HEK293T (cell line): ENCODE results near the gene STYXL1.
"Not testable (repeated sequence)": the region's sequence is repeated elsewhere in the genome, so short reads cannot be mapped to it uniquely, and the experiment has no call there.

Source experiments
- CTCF ChIA-PET: fragments of 350-600 bp; formaldehyde crosslinking; extraction: SDS; loops from one replicate; lab custom pipeline; 2021; ENCODE audit warnings: antibody characterized with exemption, inconsistent platforms; lab: Yijun Ruan, JAX
- POLR2A ChIA-PET: fragments of 350-600 bp; formaldehyde crosslinking; extraction: SDS; loops from one replicate; lab custom pipeline; 2020; ENCODE audit warnings: antibody characterized with exemption, inconsistent platforms; lab: Yijun Ruan, JAX
- DNase-seq: peaks from one replicate; pipeline ENCODE4 v3.0.0; 2012; ENCODE audit warnings: mixed read lengths; ENCODE audit errors: extremely low spot score
- ARNT ChIP-seq: fragments of 450-650 bp; IDR thresholded peaks from 2 replicates; pipeline ENCODE4 v1.6.1; 2017; ENCODE audit warnings: mild to moderate bottlenecking
- BHLHE40 ChIP-seq: fragments of 450-650 bp; IDR thresholded peaks from 2 replicates; pipeline ENCODE4 v1.6.1; 2016; ENCODE audit warnings: mild to moderate bottlenecking, moderate library complexity, borderline replicate concordance
- CTBP1 ChIP-seq: fragments of 450-650 bp; IDR thresholded peaks from 2 replicates; pipeline ENCODE4 v1.6.1; 2016; ENCODE audit warnings: borderline replicate concordance
- ELF4 ChIP-seq: fragments of 450-650 bp; IDR thresholded peaks from 2 replicates; pipeline ENCODE4 v1.6.1; 2017; ENCODE audit warnings: antibody characterized with exemption
- FOXA1 ChIP-seq: fragments of 450-650 bp; IDR thresholded peaks from 2 replicates; pipeline ENCODE4 v1.6.1; 2016; ENCODE audit warnings: mild to moderate bottlenecking
- FOXK2 ChIP-seq: fragments of 450-650 bp; IDR thresholded peaks from 2 replicates; pipeline ENCODE4 v1.6.1; 2016; ENCODE audit warnings: mild to moderate bottlenecking
- FOXM1 ChIP-seq: fragments of 450-650 bp; IDR thresholded peaks from 2 replicates; pipeline ENCODE4 v1.6.1; 2017; ENCODE audit warnings: mild to moderate bottlenecking, borderline replicate concordance
- HDGF ChIP-seq: fragments of 450-650 bp; IDR thresholded peaks from 2 replicates; pipeline ENCODE4 v1.6.1; 2017; ENCODE audit warnings: antibody characterized with exemption, borderline replicate concordance
- L3MBTL2 ChIP-seq: fragments of 450-650 bp; conservative IDR thresholded peaks from 2 replicates; pipeline ENCODE4 v1.6.1; 2016; ENCODE audit warnings: mild to moderate bottlenecking
- LEF1 ChIP-seq: fragments of 450-650 bp; IDR thresholded peaks from 2 replicates; pipeline ENCODE4 v1.6.1; 2017; ENCODE audit warnings: mild to moderate bottlenecking, borderline replicate concordance
- NFRKB ChIP-seq: fragments of 450-650 bp; IDR thresholded peaks from 2 replicates; pipeline ENCODE4 v1.6.1; 2016; ENCODE audit warnings: mild to moderate bottlenecking, moderate library complexity
- SP1 ChIP-seq: fragments of 450-650 bp; IDR thresholded peaks from 2 replicates; pipeline ENCODE4 v1.6.1; 2017
- SUZ12 ChIP-seq: fragments of 450-650 bp; IDR thresholded peaks from 2 replicates; pipeline ENCODE4 v1.6.1; 2016; ENCODE audit warnings: mild to moderate bottlenecking
- TARDBP ChIP-seq: fragments of 450-650 bp; IDR thresholded peaks from 2 replicates; pipeline ENCODE4 v1.6.1; 2016
- ZNF384 ChIP-seq: fragments of 450-650 bp; IDR thresholded peaks from 2 replicates; pipeline ENCODE4 v1.6.1; 2016
- TF ChIP-seq, protein P1 (sequence below): fragments of 450-650 bp; IDR thresholded peaks from 2 replicates; pipeline ENCODE4 v1.6.1; 2016

STYXL1 gene

GRCh38 chr7:76023002-76023401, 24.8 kb downstream of the STYXL1 start:
- no peak for DNase-seq
- TF ChIP-seq ARNT (no peak), CTBP1 (no peak), L3MBTL2 (no peak), LEF1 (no peak), ZNF384 (no peak), ELF4 (no peak), SP1 (no peak), FOXM1 (no peak), SUZ12 (no peak), BHLHE40 (no peak), HDGF (no peak), FOXA1 (no peak), TARDBP (no peak), NFRKB (no peak), FOXK2 (no peak)
- TF ChIP-seq, protein P1, sequence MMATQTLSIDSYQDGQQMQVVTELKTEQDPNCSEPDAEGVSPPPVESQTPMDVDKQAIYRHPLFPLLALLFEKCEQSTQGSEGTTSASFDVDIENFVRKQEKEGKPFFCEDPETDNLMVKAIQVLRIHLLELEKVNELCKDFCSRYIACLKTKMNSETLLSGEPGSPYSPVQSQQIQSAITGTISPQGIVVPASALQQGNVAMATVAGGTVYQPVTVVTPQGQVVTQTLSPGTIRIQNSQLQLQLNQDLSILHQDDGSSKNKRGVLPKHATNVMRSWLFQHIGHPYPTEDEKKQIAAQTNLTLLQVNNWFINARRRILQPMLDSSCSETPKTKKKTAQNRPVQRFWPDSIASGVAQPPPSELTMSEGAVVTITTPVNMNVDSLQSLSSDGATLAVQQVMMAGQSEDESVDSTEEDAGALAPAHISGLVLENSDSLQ = no peak
- POLR2A ChIA-PET = interaction anchor here (1.0 kb wide), 1 partner anchor 25 kb away, joined by 3 read pairs; the partner anchor contains the start of genes MDH2 and STYXL1
- CTCF ChIA-PET = interaction anchor here (1.6 kb wide), 1 partner anchor 156 kb away, joined by 3 read pairs; no protein-coding TSS in a partner anchor

GRCh38 chr7:76022026-76022780, 25.6 kb downstream of the STYXL1 start:
- ChIA-PET CTCF (interaction anchor here (1.6 kb wide), 1 partner anchor 156 kb away, joined by 3 read pairs; no protein-coding TSS in a partner anchor), POLR2A (interaction anchor here (1.0 kb wide), 1 partner anchor 26 kb away, joined by 3 read pairs; the partner anchor contains the start of genes MDH2 and STYXL1)
- DNase-seq = no peak
- TF ChIP-seq SP1 (no peak), CTBP1 (no peak), LEF1 (no peak), ELF4 (no peak), TARDBP (no peak), ZNF384 (no peak), SUZ12 (no peak)
- TF ChIP-seq, protein P1 = no peak

DNA sequence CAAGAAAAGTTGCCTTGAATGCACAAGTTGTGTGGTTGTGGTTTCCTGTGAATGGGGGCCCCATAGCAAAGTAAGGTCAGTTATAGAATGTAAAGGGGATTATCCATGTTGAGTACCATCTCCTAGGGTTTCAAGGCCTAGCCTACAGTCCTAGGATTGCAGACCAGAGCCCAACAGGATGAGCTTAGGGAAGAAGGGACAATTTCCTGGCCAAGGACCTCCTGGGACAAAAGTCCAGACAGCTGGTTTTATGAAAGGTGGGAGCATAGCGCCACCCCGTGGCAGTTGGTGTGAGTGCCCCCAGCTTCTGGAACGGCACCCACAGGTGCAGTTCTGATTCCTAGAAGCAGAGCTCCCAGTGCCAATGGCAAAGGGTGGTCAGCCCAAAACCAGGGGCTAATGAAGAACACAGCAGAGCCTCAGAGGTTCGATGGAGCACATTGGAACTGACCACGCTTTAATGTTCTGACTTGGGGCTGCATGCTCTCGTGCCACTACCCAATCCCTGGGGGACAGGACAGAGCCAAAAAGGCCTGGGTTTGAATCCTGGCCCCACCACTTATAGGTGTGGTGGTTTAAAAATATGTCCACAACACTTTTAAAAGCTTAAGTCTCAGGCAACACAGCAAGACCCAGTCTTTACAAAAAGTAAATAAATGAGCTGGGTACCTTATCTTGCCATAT, 27.6 kb downstream of the STYXL1 start:
- POLR2A ChIA-PET = interaction anchor here (0.5 to 1.5 kb wide), 3 partner anchors 21 to 154 kb away, joined by 3 to 7 read pairs (median 3); partner anchors contain the start of genes MDH2 and STYXL1
- CTCF ChIA-PET = interaction anchor here (0.6 to 2.7 kb wide), 11 partner anchors 9 to 156 kb away, joined by 3 to 32 read pairs (median 3); no protein-coding TSS in a partner anchor
- TF ChIP-seq FOXA1 (no peak), SP1 (no peak), FOXK2 (no peak), HDGF (no peak), BHLHE40 (no peak), FOXM1 (no peak), SUZ12 (no peak), ELF4 (no peak), LEF1 (no peak)
- DNase-seq = peak; percentile 82

DNA sequence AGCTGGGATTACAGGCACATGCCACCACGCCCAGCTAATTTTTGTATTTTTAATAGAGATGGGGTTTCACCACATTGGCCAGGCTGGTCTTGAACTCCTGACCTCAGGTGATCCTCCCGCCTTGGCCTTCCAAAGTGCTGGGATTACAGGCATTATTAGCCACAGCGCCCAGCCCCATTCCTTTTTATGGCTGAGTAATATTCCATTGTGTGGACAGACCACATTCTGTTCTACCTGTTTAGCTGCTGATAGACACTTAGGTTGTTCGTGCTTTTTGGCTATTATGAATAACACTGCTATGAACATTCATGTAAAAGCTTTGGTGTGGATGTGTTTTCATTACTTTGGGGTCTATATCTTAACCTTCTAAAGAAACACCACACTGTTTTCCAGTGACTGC, 29.3 kb downstream of the STYXL1 start:
- POLR2A ChIA-PET, DNase-seq: not testable (repeated sequence)
- CTCF ChIA-PET = interaction anchor here (2.7 kb wide), 1 partner anchor 152 kb away, joined by 32 read pairs; no protein-coding TSS in a partner anchor

DNA sequence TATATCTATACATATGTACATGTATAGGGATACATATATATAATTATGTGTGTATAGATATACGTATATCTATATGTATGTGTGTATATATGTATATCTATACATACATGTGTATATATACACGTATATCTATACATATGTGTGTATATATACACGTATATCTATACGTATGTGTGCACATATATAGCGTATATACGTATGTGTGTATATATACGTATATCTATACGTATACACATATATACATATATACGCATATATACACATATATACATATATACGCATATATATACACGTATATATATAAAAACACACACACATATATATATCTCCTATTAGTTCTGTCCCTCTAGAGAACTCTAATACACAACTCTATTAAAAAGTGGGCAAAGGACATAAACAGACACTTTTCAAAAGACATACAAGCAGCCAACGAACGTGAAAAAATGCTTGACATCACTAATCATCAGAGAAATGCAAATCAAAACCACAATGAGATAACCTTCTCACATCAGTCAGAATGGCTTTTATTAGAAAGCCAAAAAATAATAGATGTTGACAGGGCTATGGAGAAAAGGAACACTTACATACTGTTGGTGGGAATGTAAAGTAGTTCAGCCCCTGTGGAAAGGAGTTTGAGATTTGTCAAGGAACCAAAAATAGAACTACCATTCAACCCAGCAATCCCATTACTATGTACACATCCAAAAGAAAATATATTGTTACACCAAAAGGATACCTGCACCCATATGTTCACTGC, 31.4 kb downstream of the STYXL1 start:
- ChIA-PET CTCF (no interaction called here), POLR2A (interaction anchor here (1.2 kb wide), 1 partner anchor 31 kb away, joined by 3 read pairs; the partner anchor contains the start of genes MDH2 and STYXL1)
- DNase-seq = no peak
- TF ChIP-seq ARNT = no peak
- no peak for TF ChIP-seq FOXK2
- TF ChIP-seq SUZ12 = no peak
- no peak for TF ChIP-seq ZNF384
- TF ChIP-seq SP1 = no peak

DNA sequence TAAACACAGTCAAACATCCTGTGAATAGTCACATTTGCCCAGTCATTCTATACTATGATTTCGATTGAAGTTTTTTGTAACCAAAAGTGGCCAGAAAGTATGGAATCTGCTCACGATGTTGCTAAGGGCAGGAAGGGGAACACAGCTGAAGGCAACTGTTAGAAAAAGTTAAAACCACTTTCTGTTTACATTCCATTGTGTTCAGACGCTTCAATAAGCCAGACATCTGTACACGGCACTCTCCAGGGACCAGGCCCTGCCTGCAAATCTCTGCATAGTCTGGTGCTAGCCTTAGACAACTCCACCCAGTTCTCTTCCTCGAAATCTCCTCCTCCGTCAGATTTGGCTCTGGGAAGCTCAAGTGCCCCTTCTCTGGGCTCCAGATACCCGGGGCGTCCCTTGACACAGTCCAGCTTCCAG, 36.3 kb downstream of the STYXL1 start:
- CTCF ChIA-PET = interaction anchor here (1.4 kb wide), 1 partner anchor 9 kb away, joined by 6 read pairs; no protein-coding TSS in a partner anchor
- no peak for DNase-seq
- POLR2A ChIA-PET = no interaction called here
- no peak for TF ChIP-seq L3MBTL2
- TF ChIP-seq HDGF = no peak
- TF ChIP-seq BHLHE40 = no peak
- TF ChIP-seq ELF4 = no peak
- TF ChIP-seq LEF1 = no peak
- TF ChIP-seq, protein P1 = no peak
- no peak for TF ChIP-seq FOXA1
